T-helper 1 cell treated with Interleukin-12 subunit alpha and Interleukin-12 subunit beta and Interleukin-4 antibody, amounts not matched to agents 30 μg/mL and 1 μg/mL, for 36 hours (primary cell): ENCODE data around the gene MC2R.

Experiments
- H3K27ac Mint-ChIP-seq: one replicate; pipeline ENCODE4 v1.8.0; 2021; ENCODE audit warnings: mild to moderate bottlenecking, mixed read lengths
- H3K27me3 Mint-ChIP-seq: one replicate; pipeline ENCODE4 v1.8.0; 2021; ENCODE audit warnings: low read depth, mixed read lengths
- H3K36me3 Mint-ChIP-seq: one replicate; pipeline ENCODE4 v1.8.0; 2021; ENCODE audit warnings: low read depth, mixed read lengths
- H3K4me1 Mint-ChIP-seq: one replicate; pipeline ENCODE4 v1.8.0; 2021; ENCODE audit warnings: low read depth, mixed read lengths
- H3K4me3 Mint-ChIP-seq: one replicate; pipeline ENCODE4 v1.8.0; 2021; ENCODE audit warnings: mild to moderate bottlenecking, moderate library complexity, mixed read lengths
- H3K9me3 Mint-ChIP-seq: one replicate; pipeline ENCODE4 v1.8.0; 2021; ENCODE audit warnings: mixed read lengths

Gene MC2R

DNA sequence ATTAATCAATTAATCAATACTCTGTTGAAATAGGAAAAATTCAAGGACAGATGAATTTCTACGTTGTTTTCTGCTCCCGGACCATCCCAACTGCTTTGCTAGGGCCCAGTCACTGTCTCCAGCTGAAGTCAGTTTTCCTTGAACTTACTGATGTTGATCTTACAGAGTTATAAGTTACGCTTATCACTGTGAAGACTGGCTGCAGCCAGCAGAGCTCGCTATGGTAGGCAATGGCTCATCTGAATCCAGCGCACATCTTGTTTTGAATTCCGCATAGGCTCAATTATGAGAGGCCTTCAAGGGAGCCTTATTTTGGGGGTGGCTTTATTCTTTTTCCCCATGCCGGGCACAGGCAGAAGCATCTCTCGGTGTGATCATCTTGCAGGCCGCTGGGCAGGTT lies 2.7 kb downstream of the MC2R start:
- Mint-ChIP-seq H3K4me3 (no peak overlapping the region), H3K4me1 (no peaks in the 10 kb centered on the region), H3K27me3 (peaks cover 3% of the 10 kb centered on the region), H3K9me3 (no peaks in the 10 kb centered on the region), H3K27ac (no peak overlapping the region), H3K36me3 (no peaks in the 10 kb centered on the region)

- Mint-ChIP-seq H3K9me3 (no peaks in the 10 kb centered on the region), H3K4me1 (no peaks in the 10 kb centered on the region), H3K27me3 (peaks cover 3% of the 10 kb centered on the region), H3K27ac (no peak overlapping the region), H3K36me3 (no peaks in the 10 kb centered on the region), H3K4me3 (no peak overlapping the region)
These were observed 4.3 kb downstream of the MC2R start for GRCh38 chr18:13910986-13911385.

GRCh38 chr18:13910501-13910900 lies 4.8 kb downstream of the MC2R start:
- Mint-ChIP-seq H3K9me3 (no peaks in the 10 kb centered on the region), H3K27ac (no peak overlapping the region), H3K4me3 (no peak overlapping the region), H3K27me3 (peaks cover 3% of the 10 kb centered on the region), H3K36me3 (no peaks in the 10 kb centered on the region), H3K4me1 (no peaks in the 10 kb centered on the region)

DNA sequence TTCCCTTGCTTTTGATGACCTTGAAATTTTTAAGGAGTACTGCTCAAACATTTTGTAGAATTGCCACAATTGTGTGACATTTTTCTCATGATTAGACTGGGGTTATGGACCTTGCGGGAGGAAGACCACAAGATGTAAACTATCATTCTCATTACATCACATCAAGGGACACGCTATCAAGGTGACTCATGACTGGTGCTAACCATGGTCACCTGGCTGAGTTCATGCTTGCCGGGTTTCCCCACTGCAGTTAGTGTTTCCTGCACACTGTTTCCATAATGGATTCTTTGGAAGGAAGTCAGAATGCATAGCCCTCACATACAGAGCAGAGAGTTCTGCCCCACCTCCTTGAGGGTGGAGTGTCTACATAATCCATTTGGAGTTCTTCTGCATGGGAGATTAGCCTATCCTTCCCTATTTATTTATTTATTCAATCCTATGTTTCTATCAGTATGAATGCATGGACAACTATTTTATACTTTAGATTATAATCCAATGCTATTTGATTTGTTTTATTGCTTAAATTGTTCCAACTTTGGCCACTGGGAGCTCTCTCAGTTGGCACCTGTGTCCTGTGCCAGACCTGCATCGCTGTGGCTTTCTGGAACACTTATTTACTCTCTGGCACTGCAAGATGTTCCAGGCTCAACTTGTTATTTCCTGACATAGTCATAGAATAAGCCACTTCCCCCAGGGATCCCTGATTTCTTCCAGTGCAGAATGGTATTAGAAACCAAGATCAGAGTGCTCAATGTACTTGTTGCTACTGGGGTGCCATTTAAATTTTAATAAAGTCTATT lies 6.0 kb downstream of the MC2R start:
- Mint-ChIP-seq H3K36me3 (no peaks in the 10 kb centered on the region), H3K27ac (no peak overlapping the region), H3K4me1 (no peaks in the 10 kb centered on the region), H3K4me3 (no peak overlapping the region), H3K9me3 (no peaks in the 10 kb centered on the region), H3K27me3 (peaks cover 3% of the 10 kb centered on the region)

DNA sequence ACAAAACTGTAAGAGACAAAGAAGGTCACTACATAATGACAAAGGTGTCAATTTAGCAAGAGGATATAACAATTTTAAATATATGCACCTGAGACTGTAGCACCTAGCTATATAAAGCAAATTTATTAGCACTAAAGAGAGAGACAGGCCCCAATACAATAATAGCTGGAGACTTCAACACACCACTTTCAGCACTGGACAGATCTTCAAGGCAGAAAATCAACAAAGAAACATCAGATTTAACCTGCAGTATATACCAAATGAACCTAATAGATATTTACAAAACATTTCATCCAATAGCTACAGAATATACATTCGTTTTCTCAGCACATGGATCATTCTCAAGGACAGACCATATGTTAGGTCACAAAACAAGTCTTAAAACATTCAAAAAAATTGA lies 14.7 kb downstream of the MC2R start:
- Mint-ChIP-seq H3K27me3 (peaks cover 6% of the 10 kb centered on the region), H3K4me3 (no peak overlapping the region), H3K9me3 (peaks cover 2% of the 10 kb centered on the region), H3K4me1 (no peaks in the 10 kb centered on the region), H3K27ac (no peak overlapping the region), H3K36me3 (no peaks in the 10 kb centered on the region)

GRCh38 chr18:13895505-13896033 lies 19.8 kb downstream of the MC2R start:
- Mint-ChIP-seq H3K9me3 (peaks cover 2% of the 10 kb centered on the region), H3K4me1 (no peaks in the 10 kb centered on the region), H3K36me3 (no peaks in the 10 kb centered on the region), H3K27ac (no peak overlapping the region), H3K27me3 (peaks cover 14% of the 10 kb centered on the region), H3K4me3 (no peak overlapping the region)

DNA sequence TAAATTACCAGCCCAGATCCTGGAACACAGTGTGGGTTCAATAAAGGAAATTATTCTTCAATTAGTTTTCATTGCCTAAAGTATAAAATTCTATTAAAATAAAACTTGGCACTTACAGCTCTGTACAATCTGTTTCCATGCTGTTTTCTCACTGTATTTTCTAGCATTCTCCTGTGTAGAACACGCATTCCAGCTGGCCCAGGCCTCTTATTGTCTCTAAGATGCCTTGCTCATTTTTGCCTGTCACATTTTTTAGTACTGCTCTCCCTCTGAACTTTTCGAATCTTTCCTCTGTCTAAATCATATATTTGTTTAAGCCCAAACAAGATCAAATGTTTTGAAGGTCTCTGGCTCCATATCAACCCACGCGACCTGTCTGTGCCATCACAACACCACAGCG lies 20.8 kb downstream of the MC2R start:
- H3K4me1 Mint-ChIP-seq = no peaks in the 10 kb centered on the region
- H3K4me3 Mint-ChIP-seq = no peak overlapping the region
- H3K27me3 Mint-ChIP-seq = peaks cover 17% of the 10 kb centered on the region
- no peaks in the 10 kb centered on the region for H3K9me3 Mint-ChIP-seq
- no peak overlapping the region for H3K27ac Mint-ChIP-seq
- H3K36me3 Mint-ChIP-seq = no peaks in the 10 kb centered on the region

- Mint-ChIP-seq H3K9me3 (no peaks in the 10 kb centered on the region), H3K4me3 (no peak overlapping the region), H3K27me3 (peaks cover 21% of the 10 kb centered on the region), H3K4me1 (no peaks in the 10 kb centered on the region), H3K36me3 (no peaks in the 10 kb centered on the region), H3K27ac (no peak overlapping the region)
These were observed 21.9 kb downstream of the MC2R start for GRCh38 chr18:13893418-13893760.

DNA sequence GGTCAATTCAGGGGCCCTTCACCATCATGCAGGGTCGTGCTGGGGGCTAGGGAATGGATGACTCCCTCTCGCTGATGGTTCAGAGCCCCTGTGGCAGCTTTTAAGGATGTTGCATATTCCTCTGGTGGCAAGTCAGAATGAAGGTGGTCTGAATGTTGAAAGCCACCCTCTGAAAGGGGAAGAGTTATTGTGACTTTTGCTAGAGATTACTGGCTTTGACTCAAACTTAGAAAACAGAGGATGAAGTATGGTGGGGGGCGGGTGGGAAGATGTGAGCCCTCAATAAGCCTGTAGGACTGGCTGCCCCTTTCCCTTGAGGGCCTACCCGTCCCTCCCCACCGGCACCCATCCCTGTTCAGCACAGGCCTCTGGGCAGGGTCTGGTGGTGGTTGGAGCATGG lies 23.2 kb downstream of the MC2R start:
- no peaks in the 10 kb centered on the region for H3K9me3 Mint-ChIP-seq
- H3K36me3 Mint-ChIP-seq = no peaks in the 10 kb centered on the region
- H3K27me3 Mint-ChIP-seq = peaks cover 21% of the 10 kb centered on the region
- no peaks in the 10 kb centered on the region for H3K4me1 Mint-ChIP-seq
- no peak overlapping the region for H3K27ac Mint-ChIP-seq
- H3K4me3 Mint-ChIP-seq = no peak overlapping the region

DNA sequence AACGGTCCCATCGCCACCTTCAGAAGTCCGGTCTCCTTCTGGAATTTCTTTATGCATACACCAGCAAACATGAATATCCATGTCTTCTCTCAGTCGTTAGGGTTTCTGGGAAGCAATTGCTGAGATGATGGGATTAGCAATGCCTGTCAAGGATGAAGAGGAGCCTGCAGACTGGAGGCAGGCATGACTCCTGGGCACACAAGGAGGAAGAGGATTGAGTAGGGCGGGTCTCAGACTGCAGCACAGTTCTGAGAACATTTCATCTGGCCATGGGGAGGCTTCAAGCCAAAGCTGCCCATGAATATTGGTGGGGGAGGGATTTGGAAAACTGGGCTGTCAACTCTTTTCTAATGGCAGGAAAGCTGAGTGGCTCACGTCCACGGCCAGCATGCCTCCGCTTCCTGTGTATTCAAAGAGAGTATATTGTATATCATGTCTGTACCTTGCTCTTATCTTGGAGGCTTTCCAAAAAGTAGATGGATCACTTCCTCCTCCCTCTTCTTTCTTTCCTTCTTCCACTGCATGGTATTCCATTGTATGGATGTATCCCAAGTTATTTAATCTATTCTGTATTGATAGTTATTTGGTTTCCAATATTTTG lies 24.5 kb downstream of the MC2R start:
- H3K4me1 Mint-ChIP-seq = no peaks in the 10 kb centered on the region
- no peaks in the 10 kb centered on the region for H3K9me3 Mint-ChIP-seq
- H3K27me3 Mint-ChIP-seq = peaks cover 21% of the 10 kb centered on the region
- H3K4me3 Mint-ChIP-seq = no peak overlapping the region
- H3K27ac Mint-ChIP-seq = no peak overlapping the region
- no peaks in the 10 kb centered on the region for H3K36me3 Mint-ChIP-seq

DNA sequence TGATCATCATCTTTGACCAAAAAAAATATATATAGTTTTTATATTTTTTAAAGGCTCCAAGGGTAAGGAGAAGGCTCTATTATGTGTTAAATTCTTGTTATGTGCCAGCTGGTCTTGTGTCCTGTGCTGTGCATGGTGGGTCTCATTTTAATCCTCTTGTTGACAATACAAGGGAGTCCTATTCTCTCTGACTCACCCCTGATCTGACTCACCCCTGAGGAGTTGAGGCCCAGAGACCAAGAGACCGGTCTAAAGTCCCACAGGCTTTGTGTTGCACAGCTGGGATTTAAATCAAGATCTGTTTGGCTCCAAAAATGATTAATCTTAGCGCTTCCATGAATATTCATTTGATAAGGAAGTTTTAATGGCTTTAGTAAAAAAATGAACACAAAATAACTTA lies 25.7 kb downstream of the MC2R start:
- Mint-ChIP-seq H3K4me1 (no peaks in the 10 kb centered on the region), H3K9me3 (no peaks in the 10 kb centered on the region), H3K27me3 (peaks cover 18% of the 10 kb centered on the region), H3K4me3 (no peak overlapping the region), H3K27ac (no peak overlapping the region), H3K36me3 (no peaks in the 10 kb centered on the region)

GRCh38 chr18:13888191-13888716 lies 27.1 kb downstream of the MC2R start:
- H3K27ac Mint-ChIP-seq = no peak overlapping the region
- H3K27me3 Mint-ChIP-seq = peaks cover 7% of the 10 kb centered on the region
- H3K36me3 Mint-ChIP-seq = no peaks in the 10 kb centered on the region
- H3K4me1 Mint-ChIP-seq = no peaks in the 10 kb centered on the region
- H3K9me3 Mint-ChIP-seq = no peaks in the 10 kb centered on the region
- no peak overlapping the region for H3K4me3 Mint-ChIP-seq

DNA sequence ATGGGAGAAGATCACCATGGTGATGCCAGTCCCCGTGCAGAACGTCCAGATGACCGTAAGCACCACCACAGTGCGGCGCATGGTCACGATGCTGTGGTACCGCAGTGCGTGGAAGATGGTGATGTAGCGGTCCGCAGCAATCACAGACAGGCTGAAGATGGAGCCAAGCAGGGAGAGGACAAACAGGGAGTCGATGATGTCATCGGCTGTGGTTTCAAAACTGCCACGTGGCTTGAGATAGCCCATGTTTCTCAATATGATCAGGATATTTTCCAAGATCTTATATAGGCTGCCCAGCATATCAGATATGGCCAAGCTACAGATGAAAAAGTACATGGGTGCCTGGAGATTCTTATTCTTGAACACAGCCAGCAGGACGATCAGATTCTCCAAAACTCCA lies 30.3 kb downstream of the MC2R start:
- no peak overlapping the region for H3K27ac Mint-ChIP-seq
- H3K36me3 Mint-ChIP-seq = no peaks in the 10 kb centered on the region
- H3K27me3 Mint-ChIP-seq = peaks cover 4% of the 10 kb centered on the region
- H3K9me3 Mint-ChIP-seq = no peaks in the 10 kb centered on the region
- no peaks in the 10 kb centered on the region for H3K4me1 Mint-ChIP-seq
- no peak overlapping the region for H3K4me3 Mint-ChIP-seq

GRCh38 chr18:13879937-13880336 lies 35.4 kb downstream of the MC2R start:
- Mint-ChIP-seq H3K27ac (no peak overlapping the region), H3K27me3 (no peaks in the 10 kb centered on the region), H3K36me3 (no peaks in the 10 kb centered on the region), H3K9me3 (no peaks in the 10 kb centered on the region), H3K4me3 (no peak overlapping the region), H3K4me1 (no peaks in the 10 kb centered on the region)

DNA sequence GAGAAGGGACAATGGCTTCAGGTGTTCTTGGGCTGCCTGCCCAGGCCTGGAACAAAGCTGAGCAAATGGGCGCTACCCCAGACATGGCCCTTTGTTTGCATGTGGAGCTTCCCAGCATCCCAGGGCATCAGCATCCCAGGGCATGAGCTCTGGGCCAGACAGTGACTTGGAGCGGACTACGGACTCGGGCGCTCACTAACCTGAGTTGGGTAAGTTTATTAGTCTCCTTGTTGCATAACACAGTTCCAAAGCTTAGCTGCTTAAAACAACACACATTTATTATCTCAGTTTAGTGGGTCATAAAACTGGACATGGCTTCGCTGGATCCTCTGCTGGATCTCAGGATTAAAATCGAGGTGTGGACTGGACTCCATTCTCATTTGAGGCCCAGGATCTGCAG lies 35.8 kb downstream of the MC2R start:
- Mint-ChIP-seq H3K27ac (no peak overlapping the region), H3K27me3 (no peaks in the 10 kb centered on the region)

More for the DNA sequence above, 35.8 kb downstream of the MC2R start:
- H3K4me1 Mint-ChIP-seq = no peaks in the 10 kb centered on the region
- H3K4me3 Mint-ChIP-seq = no peak overlapping the region
- no peaks in the 10 kb centered on the region for H3K36me3 Mint-ChIP-seq
- H3K9me3 Mint-ChIP-seq = no peaks in the 10 kb centered on the region
